T-helper 17 cell (primary cell): ENCODE measurements around the gene FDX1. TPM values are rescaled to one million over a fixed set of nuclear protein-coding genes. Genes with fewer than 3 reads are reported as not detected.
A peak's percentile ranks its signal among the peaks of the same experiment; 100 is the strongest.
"Not testable (repeated sequence)": the region's sequence is repeated elsewhere in the genome, so short reads cannot be mapped to it uniquely, and the experiment has no call there.

Experiments
- ATAC-seq: fragments of 150-1000 bp; cut with Tn5 transposase; 2 replicates; pipeline ENCODE4 v1.10.0; 2021; ENCODE audit warnings: mild to moderate bottlenecking, moderate library complexity
- DNase-seq, 3 donors: peaks; one replicate each; pipeline versions ENCODE4 v3.0.0 to v3.0.0-alpha.2; 2020 to 2021
- H3K9me3 ChIP-seq: one replicate; pipeline ENCODE4 v1.7.0; 2013; ENCODE audit warnings: low read length, mild to moderate bottlenecking; ENCODE audit not compliant: control insufficient read depth, poor library complexity, severe bottlenecking
- H3K27ac Mint-ChIP-seq: one replicate; pipeline ENCODE4 v1.8.0; 2022; ENCODE audit warnings: mild to moderate bottlenecking, moderate library complexity, mixed read lengths
- H3K27me3 Mint-ChIP-seq: one replicate; pipeline ENCODE4 v1.8.0; 2022; ENCODE audit warnings: mixed read lengths
- H3K36me3 Mint-ChIP-seq: one replicate; pipeline ENCODE4 v1.8.0; 2022; ENCODE audit warnings: low read depth, mixed read lengths
- H3K4me1 Mint-ChIP-seq: one replicate; pipeline ENCODE4 v1.8.0; 2022; ENCODE audit warnings: mild to moderate bottlenecking, mixed read lengths
- H3K4me3 Mint-ChIP-seq: one replicate; pipeline ENCODE4 v1.8.0; 2022; ENCODE audit warnings: mild to moderate bottlenecking, moderate library complexity, mixed read lengths
- total RNA-seq, 4 donors: library from RNA in 2 of 4; stranded (reverse) in 2 of 4; gene quantifications; one replicate each; pipeline ENCODE4 v1.2.3 and lab custom pipeline; 2022 to 2026

FDX1 gene
- 10 to 100 TPM; 12.0 to 12.1 TPM for total RNA-seq
- 23.1 to 32.8 reads per million in 2 donors for total RNA-seq (lab: John Stamatoyannopoulos, UW)

- no peaks in the 10 kb centered on the region for H3K36me3 Mint-ChIP-seq
- H3K27ac Mint-ChIP-seq, result peak within 1 kb of the TSS; percentile 96
- H3K9me3 ChIP-seq, result no peaks in the 10 kb centered on the region
- H3K4me1 Mint-ChIP-seq, result peaks cover 39% of the 10 kb centered on the region
- peak; percentile 86 for ATAC-seq
- H3K4me3 Mint-ChIP-seq, result peak within 1 kb of the TSS; percentile 99
- no peaks in the 10 kb centered on the region for H3K27me3 Mint-ChIP-seq
- peak; percentile 71 to 79 (median 77) for DNase-seq
These were observed at the start of gene FDX1 for GRCh38 chr11:110429731-110430266. TSS of gene FDX1 (plus strand) at chr11:110429948. CDS start at chr11:110430121, 173 bp downstream.

GRCh38 chr11:110380836-110381622, 48.7 kb upstream of the FDX1 start:
- H3K9me3 ChIP-seq, result no peaks in the 10 kb centered on the region
- no peak overlapping the region for H3K4me3 Mint-ChIP-seq
- no peak overlapping the region for H3K27ac Mint-ChIP-seq
- H3K27me3 Mint-ChIP-seq, result peaks cover 7% of the 10 kb centered on the region
- DNase-seq (no peak), ATAC-seq (no peak)
- H3K4me1 Mint-ChIP-seq, result peaks cover 5% of the 10 kb centered on the region
- H3K36me3 Mint-ChIP-seq, result no peaks in the 10 kb centered on the region

GRCh38 chr11:110388231-110388630, 41.5 kb upstream of the FDX1 start:
- H3K4me3 Mint-ChIP-seq, result peak overlapping the region; percentile 21
- not testable (repeated sequence) for H3K36me3 Mint-ChIP-seq, ATAC-seq

GRCh38 chr11:110389965-110390364, 39.8 kb upstream of the FDX1 start:
- peaks cover 2% of the 10 kb centered on the region for H3K36me3 Mint-ChIP-seq
- no peak overlapping the region for H3K4me3 Mint-ChIP-seq
- H3K4me1 Mint-ChIP-seq, result peaks cover 15% of the 10 kb centered on the region
- peaks cover 5% of the 10 kb centered on the region for H3K27me3 Mint-ChIP-seq
- DNase-seq, result no peak
- H3K9me3 ChIP-seq, result peaks cover 2% of the 10 kb centered on the region
- no peak for ATAC-seq
- H3K27ac Mint-ChIP-seq, result no peak overlapping the region

More at GRCh38 chr11:110388231-110388630, 41.5 kb upstream of the FDX1 start:
- not testable (repeated sequence) for H3K27me3 Mint-ChIP-seq, H3K9me3 ChIP-seq, H3K27ac Mint-ChIP-seq, DNase-seq
- peaks cover 15% of the 10 kb centered on the region for H3K4me1 Mint-ChIP-seq

GRCh38 chr11:110392056-110392455, 37.7 kb upstream of the FDX1 start:
- ATAC-seq (no peak), DNase-seq (no peak)
- Mint-ChIP-seq H3K4me1 (peaks cover 15% of the 10 kb centered on the region), H3K4me3 (no peak overlapping the region), H3K27me3 (peaks cover 5% of the 10 kb centered on the region), H3K27ac (no peak overlapping the region), H3K36me3 (peaks cover 4% of the 10 kb centered on the region)
- peaks cover 2% of the 10 kb centered on the region for H3K9me3 ChIP-seq

- DNase-seq, H3K4me3 Mint-ChIP-seq, H3K9me3 ChIP-seq, H3K4me1 Mint-ChIP-seq, ATAC-seq, H3K27ac Mint-ChIP-seq, H3K36me3 Mint-ChIP-seq: not testable (repeated sequence)
- peaks cover 14% of the 10 kb centered on the region for H3K27me3 Mint-ChIP-seq
These were observed 32.0 kb upstream of the FDX1 start for GRCh38 chr11:110397668-110398286.

GRCh38 chr11:110403585-110403984, 26.2 kb upstream of the FDX1 start:
- not testable (repeated sequence) for H3K27me3 Mint-ChIP-seq

GRCh38 chr11:110405636-110406035, 24.1 kb upstream of the FDX1 start:
- H3K27ac Mint-ChIP-seq, H3K4me3 Mint-ChIP-seq, H3K9me3 ChIP-seq, H3K4me1 Mint-ChIP-seq, H3K27me3 Mint-ChIP-seq, DNase-seq, ATAC-seq, H3K36me3 Mint-ChIP-seq: not testable (repeated sequence)

More at GRCh38 chr11:110403585-110403984, 26.2 kb upstream of the FDX1 start:
- H3K27ac Mint-ChIP-seq, DNase-seq, H3K9me3 ChIP-seq, H3K4me1 Mint-ChIP-seq, H3K4me3 Mint-ChIP-seq, ATAC-seq, H3K36me3 Mint-ChIP-seq: not testable (repeated sequence)

- no peak for DNase-seq
- Mint-ChIP-seq H3K27ac (no peak overlapping the region), H3K27me3 (no peaks in the 10 kb centered on the region), H3K4me1 (no peaks in the 10 kb centered on the region), H3K4me3 (no peak overlapping the region), H3K36me3 (no peaks in the 10 kb centered on the region)
- no peaks in the 10 kb centered on the region for H3K9me3 ChIP-seq
- no peak for ATAC-seq
These were observed 22.4 kb upstream of the FDX1 start for GRCh38 chr11:110407315-110407714.

- no peaks in the 10 kb centered on the region for H3K27me3 Mint-ChIP-seq
- DNase-seq (no peak), ATAC-seq (no peak)
- H3K9me3 ChIP-seq, result no peaks in the 10 kb centered on the region
- no peaks in the 10 kb centered on the region for H3K36me3 Mint-ChIP-seq
- no peaks in the 10 kb centered on the region for H3K4me1 Mint-ChIP-seq
- no peak overlapping the region for H3K4me3 Mint-ChIP-seq
- no peak overlapping the region for H3K27ac Mint-ChIP-seq
These were observed 20.6 kb upstream of the FDX1 start for GRCh38 chr11:110409174-110409573.

GRCh38 chr11:110410651-110411050, 19.1 kb upstream of the FDX1 start:
- ATAC-seq, result no peak
- no peaks in the 10 kb centered on the region for H3K36me3 Mint-ChIP-seq
- no peaks in the 10 kb centered on the region for H3K9me3 ChIP-seq
- H3K4me1 Mint-ChIP-seq, result no peaks in the 10 kb centered on the region
- DNase-seq, result no peak
- H3K27ac Mint-ChIP-seq, result no peak overlapping the region
- H3K4me3 Mint-ChIP-seq, result no peak overlapping the region
- no peaks in the 10 kb centered on the region for H3K27me3 Mint-ChIP-seq

GRCh38 chr11:110415081-110415480, 14.7 kb upstream of the FDX1 start:
- no peaks in the 10 kb centered on the region for H3K9me3 ChIP-seq
- Mint-ChIP-seq H3K27me3 (peaks cover 11% of the 10 kb centered on the region), H3K27ac (no peak overlapping the region), H3K4me3 (no peak overlapping the region), H3K36me3 (peaks cover 3% of the 10 kb centered on the region), H3K4me1 (no peaks in the 10 kb centered on the region)
- DNase-seq, result no peak
- no peak for ATAC-seq

- not testable (repeated sequence) for ATAC-seq, H3K27ac Mint-ChIP-seq, DNase-seq, H3K4me3 Mint-ChIP-seq, H3K36me3 Mint-ChIP-seq, H3K4me1 Mint-ChIP-seq, H3K9me3 ChIP-seq
- peaks cover 11% of the 10 kb centered on the region for H3K27me3 Mint-ChIP-seq
These were observed 8.1 kb upstream of the FDX1 start for GRCh38 chr11:110421658-110422057.
